Activated CD4-positive, alpha-beta memory T cell treated with anti-CD3 and anti-CD28 coated beads for 36 hours (primary cell): ENCODE results near the gene HNF1A. TPM values are rescaled to one million over a fixed set of nuclear protein-coding genes. Genes with fewer than 3 reads are reported as not detected.

ENCODE experiments used
- CTCF ChIA-PET: fragments of 350-600 bp; sonication (Branson Sonifier 250); formaldehyde crosslinking; loops from one replicate; lab custom pipeline; 2021; ENCODE audit warnings: antibody characterized with exemption, inconsistent platforms; lab: Charles Lee
- POLR2A ChIA-PET: fragments of 350-600 bp; sonication (Branson Sonifier 250); formaldehyde crosslinking; loops from one replicate; lab custom pipeline; 2021; ENCODE audit warnings: antibody characterized with exemption; lab: Charles Lee
- DNase-seq: peaks from one replicate; pipeline ENCODE4 v3.0.0-alpha.2; 2020
- H3K27ac Mint-ChIP-seq: one replicate; pipeline ENCODE4 v1.8.0; 2021; ENCODE audit warnings: mixed read lengths
- H3K27me3 Mint-ChIP-seq: one replicate; pipeline ENCODE4 v1.8.0; 2021; ENCODE audit warnings: mixed read lengths
- H3K36me3 Mint-ChIP-seq: one replicate; pipeline ENCODE4 v1.8.0; 2021; ENCODE audit warnings: mixed read lengths
- H3K4me1 Mint-ChIP-seq: one replicate; pipeline ENCODE4 v1.8.0; 2021; ENCODE audit warnings: low read depth, mixed read lengths
- H3K4me3 Mint-ChIP-seq: one replicate; pipeline ENCODE4 v1.8.0; 2021; ENCODE audit warnings: mild to moderate bottlenecking, mixed read lengths
- H3K9me3 Mint-ChIP-seq: one replicate; pipeline ENCODE4 v1.8.0; 2021; ENCODE audit warnings: mixed read lengths
- intact Hi-C: fragments of 100-400 bp; cut with micrococcal nuclease; formaldehyde crosslinking; loops from one replicate; pipeline ENCODE4 v1.15.1; 2023
- total RNA-seq, 2 experiments: library from RNA; stranded (reverse); gene quantifications; one replicate each; pipeline ENCODE4 v1.2.3, GENCODE V29; 2021

Gene HNF1A
- total RNA-seq, 2 experiments from 2014 or later = not detected

DNA sequence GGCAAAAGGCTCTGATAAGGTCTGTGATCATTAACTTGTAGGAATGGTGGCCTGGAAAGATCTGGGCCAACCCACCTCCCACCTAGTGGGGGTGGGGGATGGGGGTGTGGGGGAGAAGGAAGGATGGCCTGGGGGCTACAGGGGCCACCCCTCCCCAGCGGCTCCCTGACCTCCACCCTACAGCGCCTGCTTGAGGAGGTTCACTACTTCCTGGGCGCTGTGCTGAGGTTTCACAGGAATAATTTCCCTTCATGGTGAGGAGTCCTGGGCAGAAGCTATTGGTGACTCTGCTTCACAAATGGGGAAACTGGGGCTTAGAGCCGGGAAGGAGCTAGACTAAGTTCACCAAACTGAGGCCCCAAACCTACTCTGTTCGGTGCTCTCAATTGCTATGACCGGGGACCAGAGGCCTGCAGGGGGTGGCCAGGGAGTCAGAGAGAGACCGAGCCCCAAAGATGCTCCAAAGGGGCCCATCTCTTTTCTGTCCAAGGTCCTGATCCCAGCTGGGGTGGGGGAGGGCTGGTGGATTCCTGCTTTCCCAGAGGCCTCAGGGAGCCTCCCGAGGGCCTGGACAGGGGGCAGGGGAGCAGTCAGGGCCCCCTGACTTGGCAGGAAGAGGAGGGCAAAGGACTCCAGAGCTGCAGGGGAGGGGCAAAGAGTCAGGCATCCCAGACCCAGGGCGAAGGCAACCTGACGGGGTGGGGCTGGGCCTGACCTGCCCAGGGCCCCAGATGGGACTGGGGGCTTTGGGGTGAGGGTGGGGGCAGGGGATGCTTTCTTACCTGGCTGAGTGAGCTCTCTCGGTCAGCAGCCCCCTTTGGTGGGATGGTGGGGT lies 1.7 kb downstream of the HNF1A start:
- ChIA-PET CTCF (interaction anchor here (3.3 kb wide), 1 partner anchor 8 kb away, joined by 9 read pairs; no protein-coding TSS in a partner anchor), POLR2A (no interaction called here)
- Mint-ChIP-seq H3K4me1 (no peaks in the 10 kb centered on the region), H3K27ac (no peak overlapping the region), H3K9me3 (no peaks in the 10 kb centered on the region), H3K4me3 (no peak overlapping the region), H3K27me3 (no peaks in the 10 kb centered on the region), H3K36me3 (no peaks in the 10 kb centered on the region)
- intact Hi-C loops = no loop called here
- DNase-seq = no peak

DNA sequence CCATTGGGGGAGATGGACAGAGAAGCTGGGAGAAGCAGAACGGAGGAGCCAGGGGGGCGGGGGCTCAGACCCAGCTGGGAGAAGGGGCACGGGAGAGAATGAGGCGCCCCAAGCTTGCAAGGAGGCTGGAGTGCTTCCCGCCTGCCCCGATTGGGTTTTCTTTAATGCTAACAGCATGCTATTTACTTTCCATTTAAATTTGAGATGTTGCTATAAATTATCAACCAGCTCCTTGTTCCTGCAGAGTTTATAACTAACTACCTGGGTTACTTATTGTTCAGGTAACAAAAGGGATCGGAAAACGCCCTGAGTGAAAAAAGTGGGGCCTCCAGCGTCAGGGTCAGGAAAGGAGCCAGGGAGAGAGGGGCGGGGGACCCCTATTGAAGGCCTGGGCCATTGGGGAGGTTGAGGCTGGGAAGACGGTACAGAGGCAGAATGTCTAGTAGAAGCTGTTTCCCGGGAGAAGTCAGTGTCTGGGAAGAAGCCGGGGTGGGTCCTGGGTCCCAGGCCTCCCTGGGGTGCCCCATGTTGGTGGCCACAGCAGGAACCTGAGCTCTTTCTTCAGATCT lies 2.5 kb downstream of the HNF1A start:
- CTCF ChIA-PET = interaction anchor here (3.3 kb wide), 1 partner anchor 9 kb away, joined by 9 read pairs; no protein-coding TSS in a partner anchor
- DNase-seq = no peak
- no peaks in the 10 kb centered on the region for H3K36me3 Mint-ChIP-seq
- no peaks in the 10 kb centered on the region for H3K9me3 Mint-ChIP-seq
- intact Hi-C loops = no loop called here
- no peak overlapping the region for H3K4me3 Mint-ChIP-seq
- H3K4me1 Mint-ChIP-seq = no peaks in the 10 kb centered on the region
- POLR2A ChIA-PET = no interaction called here
- no peak overlapping the region for H3K27ac Mint-ChIP-seq
- H3K27me3 Mint-ChIP-seq = no peaks in the 10 kb centered on the region

DNA sequence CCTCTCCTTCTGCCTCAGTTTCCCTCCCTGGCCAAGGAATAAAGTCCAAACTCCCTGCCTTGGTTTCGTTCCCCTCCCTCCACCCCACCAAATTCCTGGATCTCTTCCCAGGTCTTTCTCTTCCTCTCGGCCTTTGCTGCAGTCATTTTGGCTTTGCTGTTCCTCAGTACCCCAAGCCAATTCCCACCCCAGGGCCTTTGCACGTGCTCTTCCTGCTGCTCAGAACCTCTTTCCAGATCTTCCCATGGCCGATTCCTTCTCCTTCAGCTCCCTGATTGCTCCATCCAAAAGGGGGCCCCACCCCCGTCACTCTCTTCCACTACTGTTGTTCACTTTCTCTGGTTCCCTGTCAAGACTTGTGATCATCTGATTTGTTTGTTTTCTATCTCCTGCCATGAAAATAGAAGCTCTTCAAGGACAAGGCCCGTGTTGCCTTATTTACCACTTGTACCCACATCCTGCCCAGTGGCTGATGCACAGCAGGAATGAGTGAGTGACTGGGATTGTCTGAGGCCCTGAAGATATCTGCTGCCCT lies 3.1 kb downstream of the HNF1A start:
- ChIA-PET CTCF (interaction anchor here (3.3 kb wide), 1 partner anchor 10 kb away, joined by 9 read pairs; no protein-coding TSS in a partner anchor), POLR2A (no interaction called here)
- no peak overlapping the region for H3K4me3 Mint-ChIP-seq
- no peaks in the 10 kb centered on the region for H3K9me3 Mint-ChIP-seq
- intact Hi-C loops = no loop called here
- no peaks in the 10 kb centered on the region for H3K27me3 Mint-ChIP-seq
- no peaks in the 10 kb centered on the region for H3K4me1 Mint-ChIP-seq
- no peak overlapping the region for H3K27ac Mint-ChIP-seq
- no peaks in the 10 kb centered on the region for H3K36me3 Mint-ChIP-seq
- no peak for DNase-seq

DNA sequence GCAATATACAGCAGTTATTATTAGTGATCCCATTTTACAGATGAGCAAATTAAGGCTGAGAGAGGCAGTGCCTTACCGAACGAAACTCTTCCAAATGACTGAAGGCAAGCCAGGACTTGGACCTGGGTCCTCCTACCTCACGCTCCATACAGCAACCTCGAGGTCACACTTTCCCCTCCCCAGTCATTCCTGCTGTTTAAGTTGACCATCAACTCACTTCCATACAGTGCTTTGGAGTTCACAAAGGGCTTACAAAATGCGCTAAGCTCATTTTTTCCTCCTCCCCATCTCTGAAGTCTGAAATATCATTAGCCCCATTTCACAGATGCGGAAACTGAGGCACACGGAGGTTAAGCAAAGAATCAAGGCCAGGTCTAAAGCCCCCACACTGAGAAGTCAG lies 4.3 kb downstream of the HNF1A start:
- H3K27me3 Mint-ChIP-seq = no peaks in the 10 kb centered on the region
- ChIA-PET POLR2A (no interaction called here), CTCF (interaction anchor here (0.7 to 3.3 kb wide), 2 partner anchors 11 to 125 kb away, joined by 3 to 9 read pairs; no protein-coding TSS in a partner anchor)
- no peaks in the 10 kb centered on the region for H3K9me3 Mint-ChIP-seq
- no peak for DNase-seq
- intact Hi-C loops = no loop called here
- no peak overlapping the region for H3K27ac Mint-ChIP-seq
- H3K4me1 Mint-ChIP-seq = no peaks in the 10 kb centered on the region
- H3K4me3 Mint-ChIP-seq = no peak overlapping the region
- no peaks in the 10 kb centered on the region for H3K36me3 Mint-ChIP-seq

GRCh38 chr12:120983759-120984158 lies 5.4 kb downstream of the HNF1A start:
- intact Hi-C loops = no loop called here
- no peak overlapping the region for H3K27ac Mint-ChIP-seq
- H3K4me3 Mint-ChIP-seq = no peak overlapping the region
- peaks cover 1% of the 10 kb centered on the region for H3K27me3 Mint-ChIP-seq
- no peaks in the 10 kb centered on the region for H3K9me3 Mint-ChIP-seq
- DNase-seq = no peak
- ChIA-PET CTCF (interaction anchor here (0.9 to 1.1 kb wide), 2 partner anchors 336 to 344 kb away, joined by 3 to 4 read pairs; no protein-coding TSS in a partner anchor), POLR2A (no interaction called here)
- H3K4me1 Mint-ChIP-seq = no peaks in the 10 kb centered on the region
- H3K36me3 Mint-ChIP-seq = no peaks in the 10 kb centered on the region

GRCh38 chr12:120984351-120984898 lies 6.1 kb downstream of the HNF1A start:
- Mint-ChIP-seq H3K4me3 (no peak overlapping the region), H3K27ac (no peak overlapping the region), H3K27me3 (peaks cover 3% of the 10 kb centered on the region), H3K36me3 (no peaks in the 10 kb centered on the region), H3K4me1 (no peaks in the 10 kb centered on the region), H3K9me3 (no peaks in the 10 kb centered on the region)
- POLR2A ChIA-PET = no interaction called here
- CTCF ChIA-PET = interaction anchor here (0.7 to 1.1 kb wide), 3 partner anchors 149 to 345 kb away, joined by 3 to 5 read pairs (median 4); no protein-coding TSS in a partner anchor
- no peak for DNase-seq
- intact Hi-C loops = no loop called here

- Mint-ChIP-seq H3K4me1 (no peaks in the 10 kb centered on the region), H3K4me3 (no peak overlapping the region), H3K27ac (peak overlapping the region; percentile 54), H3K9me3 (no peaks in the 10 kb centered on the region), H3K27me3 (peaks cover 7% of the 10 kb centered on the region), H3K36me3 (no peaks in the 10 kb centered on the region)
- intact Hi-C loops = no loop called here
- no peak for DNase-seq
- CTCF ChIA-PET = interaction anchor here (1.5 kb wide), 1 partner anchor 16 kb away, joined by 3 read pairs; no protein-coding TSS in a partner anchor
- POLR2A ChIA-PET = no interaction called here
Observed at GRCh38 chr12:120988234-120988633, 9.9 kb downstream of the HNF1A start.

- Mint-ChIP-seq H3K9me3 (no peaks in the 10 kb centered on the region), H3K4me3 (no peak overlapping the region), H3K36me3 (no peaks in the 10 kb centered on the region), H3K27ac (no peak overlapping the region), H3K4me1 (no peaks in the 10 kb centered on the region), H3K27me3 (peaks cover 7% of the 10 kb centered on the region)
- POLR2A ChIA-PET = no interaction called here
- intact Hi-C loops = no loop called here
- no peak for DNase-seq
- CTCF ChIA-PET = interaction anchor here (1.3 to 1.5 kb wide), 2 partner anchors 16 to 72 kb away, joined by 3 read pairs; no protein-coding TSS in a partner anchor
Observed at GRCh38 chr12:120988658-120989057, 10.3 kb downstream of the HNF1A start.

GRCh38 chr12:120989687-120990086 lies 11.3 kb downstream of the HNF1A start:
- Mint-ChIP-seq H3K27ac (no peak overlapping the region), H3K4me1 (no peaks in the 10 kb centered on the region), H3K4me3 (no peak overlapping the region), H3K27me3 (peaks cover 7% of the 10 kb centered on the region), H3K9me3 (no peaks in the 10 kb centered on the region), H3K36me3 (no peaks in the 10 kb centered on the region)
- POLR2A ChIA-PET = no interaction called here
- intact Hi-C loops = no loop called here
- DNase-seq = no peak
- CTCF ChIA-PET = interaction anchor here (0.9 to 1.5 kb wide), 3 partner anchors 15 to 71 kb away, joined by 3 read pairs; no protein-coding TSS in a partner anchor

DNA sequence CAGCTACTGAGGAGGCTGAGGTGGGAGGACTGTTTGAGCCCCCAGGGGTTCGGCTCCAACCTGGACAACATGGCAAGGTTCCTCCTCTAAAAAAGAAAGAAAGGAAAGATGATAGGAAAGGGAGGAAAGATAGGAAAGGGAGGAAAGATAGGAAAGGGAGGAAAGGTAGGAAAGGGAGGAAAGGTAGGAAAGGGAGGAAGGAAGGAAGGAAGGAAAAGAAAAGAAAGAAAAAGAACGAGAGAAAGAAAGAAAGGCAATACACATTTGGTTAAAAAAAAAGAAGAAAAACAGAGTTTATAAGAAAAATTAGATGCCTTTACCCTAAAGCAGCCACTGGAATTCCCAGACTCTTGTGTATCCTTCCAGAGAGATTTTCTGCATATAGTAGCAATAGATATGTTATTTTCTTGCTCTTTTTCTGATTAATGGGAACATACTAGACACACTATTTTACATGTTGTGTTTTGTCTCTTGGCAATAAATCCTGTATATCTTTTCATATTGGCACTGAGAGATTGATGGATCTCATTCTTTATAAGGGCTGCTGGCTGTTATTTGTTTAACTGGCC lies 12.2 kb downstream of the HNF1A start:
- no peak for DNase-seq
- peaks cover 7% of the 10 kb centered on the region for H3K27me3 Mint-ChIP-seq
- no peak overlapping the region for H3K27ac Mint-ChIP-seq
- ChIA-PET POLR2A (no interaction called here), CTCF (no interaction called here)
- H3K4me3 Mint-ChIP-seq = no peak overlapping the region
- no peaks in the 10 kb centered on the region for H3K36me3 Mint-ChIP-seq
- no peaks in the 10 kb centered on the region for H3K9me3 Mint-ChIP-seq
- intact Hi-C loops = no loop called here
- no peaks in the 10 kb centered on the region for H3K4me1 Mint-ChIP-seq

GRCh38 chr12:120991965-120992364 lies 13.6 kb downstream of the HNF1A start:
- no peaks in the 10 kb centered on the region for H3K9me3 Mint-ChIP-seq
- H3K27me3 Mint-ChIP-seq = peaks cover 8% of the 10 kb centered on the region
- no peaks in the 10 kb centered on the region for H3K36me3 Mint-ChIP-seq
- no peak for DNase-seq
- intact Hi-C loops = no loop called here
- no peaks in the 10 kb centered on the region for H3K4me1 Mint-ChIP-seq
- H3K27ac Mint-ChIP-seq = no peak overlapping the region
- ChIA-PET CTCF (interaction anchor here (0.7 to 1.2 kb wide), 5 partner anchors 13 to 117 kb away, joined by 3 to 7 read pairs (median 3); no protein-coding TSS in a partner anchor), POLR2A (interaction anchor here (0.5 kb wide), 1 partner anchor 109 kb away, joined by 3 read pairs; no protein-coding TSS in a partner anchor)
- no peak overlapping the region for H3K4me3 Mint-ChIP-seq
